Thoracic aorta (tissue), 2 donors: ENCODE measurements around the gene APEX2. TPM values are rescaled to one million over a fixed set of nuclear protein-coding genes. Genes with fewer than 3 reads are reported as not detected.
A peak's percentile ranks its signal among the peaks of the same experiment; 100 is the strongest.

Source experiments
- ATAC-seq: fragments of 150-250 bp; one replicate; pipeline ENCODE4 v1.8.0; 2017; ENCODE audit warnings: low read depth; ENCODE audit not compliant: insufficient number of reproducible peaks, low FRiP score
- DNase-seq: peaks from one replicate; pipeline ENCODE4 v3.0.0-alpha.2; 2020; ENCODE audit warnings: low spot score
- H3K27ac ChIP-seq, 2 donors: fragments of 200-600 bp; sonication (generic); 1 replicate in 1 of 2; 2 replicates in 1 of 2; pipeline ENCODE4 v1.5.1; 2016; ENCODE audit warnings: mild to moderate bottlenecking in 2 of 2, moderate library complexity in 2 of 2
- H3K27me3 ChIP-seq: fragments of 200-600 bp; sonication (generic); replicated peaks from 2 replicates; pipeline ENCODE4 v1.6.0; 2016; ENCODE audit warnings: mild to moderate bottlenecking; ENCODE audit not compliant: insufficient read depth
- H3K36me3 ChIP-seq: fragments of 200-600 bp; sonication (generic); one replicate; pipeline ENCODE4 v1.5.1; 2016
- H3K4me1 ChIP-seq, 2 donors: fragments of 200-600 bp; sonication (generic); 1 replicate in 1 of 2; 2 replicates in 1 of 2; pipeline versions ENCODE4 v1.5.1 to v1.6.0; 2016; ENCODE audit warnings: low read depth in 2 of 2, mild to moderate bottlenecking in 1 of 2; ENCODE audit not compliant: control insufficient read depth in 1 of 2
- H3K4me3 ChIP-seq: fragments of 200-600 bp; sonication (generic); 2 replicates; pipeline ENCODE4 v1.5.1; 2016; ENCODE audit warnings: mild to moderate bottlenecking
- H3K9me3 ChIP-seq: fragments of 200-600 bp; sonication (generic); 2 replicates; pipeline ENCODE4 v1.5.1; 2016
- total RNA-seq, 2 donors: library from RNA; depleted of rRNA; stranded (reverse); fragments of >200 nt; gene quantifications; one replicate each; pipeline versions ENCODE4 v1.1.0 to v1.2.3, GENCODE V29; 2016
- TF ChIP-seq, protein P1 (sequence below): fragments of 200-600 bp; sonication (generic); IDR thresholded peaks from one replicate; pipeline ENCODE4 v1.5.1; 2019; ENCODE audit warnings: antibody characterized with exemption

APEX2 gene
- total RNA-seq, 2 donors from 2014 or later, result 6.8 to 9.6 TPM

DNA sequence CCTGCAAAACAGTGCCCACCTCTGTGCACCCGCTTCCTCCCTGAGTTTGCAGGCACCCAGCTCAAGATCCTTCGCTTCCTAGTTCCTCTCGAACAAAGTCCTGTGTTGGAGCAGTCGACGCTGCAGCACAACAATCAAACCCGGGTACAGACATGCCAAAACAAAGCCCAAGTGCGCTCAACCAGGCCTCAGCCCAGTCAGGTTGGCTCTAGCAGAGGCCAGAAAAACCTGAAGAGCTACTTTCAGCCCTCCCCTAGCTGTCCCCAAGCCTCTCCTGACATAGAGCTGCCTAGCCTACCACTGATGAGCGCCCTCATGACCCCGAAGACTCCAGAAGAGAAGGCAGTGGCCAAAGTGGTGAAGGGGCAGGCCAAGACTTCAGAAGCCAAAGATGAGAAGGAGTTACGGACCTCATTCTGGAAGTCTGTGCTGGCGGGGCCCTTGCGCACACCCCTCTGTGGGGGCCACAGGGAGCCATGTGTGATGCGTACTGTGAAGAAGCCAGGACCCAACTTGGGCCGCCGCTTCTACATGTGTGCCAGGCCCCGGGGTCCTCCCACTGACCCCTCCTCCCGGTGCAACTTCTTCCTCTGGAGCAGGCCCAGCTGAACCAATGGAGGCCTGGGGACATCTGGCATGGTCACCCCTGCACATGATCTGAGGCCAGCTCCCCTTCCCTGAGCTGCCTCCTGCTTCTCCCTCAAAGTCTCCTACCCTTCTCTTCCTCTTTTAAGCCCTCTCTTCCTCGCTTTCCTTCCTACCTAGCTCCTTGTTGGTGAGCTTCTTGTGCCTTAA, 6.9 kb downstream of the APEX2 start:
- TF ChIP-seq, protein P1, sequence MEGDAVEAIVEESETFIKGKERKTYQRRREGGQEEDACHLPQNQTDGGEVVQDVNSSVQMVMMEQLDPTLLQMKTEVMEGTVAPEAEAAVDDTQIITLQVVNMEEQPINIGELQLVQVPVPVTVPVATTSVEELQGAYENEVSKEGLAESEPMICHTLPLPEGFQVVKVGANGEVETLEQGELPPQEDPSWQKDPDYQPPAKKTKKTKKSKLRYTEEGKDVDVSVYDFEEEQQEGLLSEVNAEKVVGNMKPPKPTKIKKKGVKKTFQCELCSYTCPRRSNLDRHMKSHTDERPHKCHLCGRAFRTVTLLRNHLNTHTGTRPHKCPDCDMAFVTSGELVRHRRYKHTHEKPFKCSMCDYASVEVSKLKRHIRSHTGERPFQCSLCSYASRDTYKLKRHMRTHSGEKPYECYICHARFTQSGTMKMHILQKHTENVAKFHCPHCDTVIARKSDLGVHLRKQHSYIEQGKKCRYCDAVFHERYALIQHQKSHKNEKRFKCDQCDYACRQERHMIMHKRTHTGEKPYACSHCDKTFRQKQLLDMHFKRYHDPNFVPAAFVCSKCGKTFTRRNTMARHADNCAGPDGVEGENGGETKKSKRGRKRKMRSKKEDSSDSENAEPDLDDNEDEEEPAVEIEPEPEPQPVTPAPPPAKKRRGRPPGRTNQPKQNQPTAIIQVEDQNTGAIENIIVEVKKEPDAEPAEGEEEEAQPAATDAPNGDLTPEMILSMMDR, result no peak
- peaks cover 4% of the 10 kb centered on the region for H3K36me3 ChIP-seq
- ATAC-seq (no peak), DNase-seq (no peak)
- no peaks in the 10 kb centered on the region for H3K27me3 ChIP-seq
- no peak overlapping the region for H3K4me3 ChIP-seq
- no peaks in the 10 kb centered on the region for H3K9me3 ChIP-seq
- H3K4me1 ChIP-seq, result peaks cover 11 to 14% of the 10 kb centered on the region in 2 donors
- H3K27ac ChIP-seq, result peak overlapping the region in 1 of 2 donors; percentile 63

DNA sequence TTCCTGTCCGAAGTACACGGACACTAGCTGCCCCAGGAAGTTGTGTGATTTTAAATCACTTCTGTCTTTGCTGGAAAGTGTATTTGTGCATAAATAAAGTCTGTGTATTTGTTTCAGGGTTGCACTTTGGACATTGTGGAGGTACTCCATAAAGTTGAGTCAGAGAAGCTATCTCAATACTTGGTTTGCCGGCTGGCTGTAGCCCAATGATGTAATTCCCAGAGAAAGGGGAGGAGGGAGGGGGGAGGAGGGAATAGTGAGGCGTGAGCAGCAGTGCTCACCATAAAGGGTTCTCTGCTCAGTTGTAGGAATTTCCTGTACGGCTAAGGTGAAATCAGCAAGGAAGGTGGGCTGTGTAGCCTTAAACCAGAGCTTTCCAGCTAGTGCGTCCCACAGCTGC, 7.5 kb downstream of the APEX2 start:
- ATAC-seq (peak; percentile 82), DNase-seq (no peak)
- TF ChIP-seq, protein P1, result no peak

DNA sequence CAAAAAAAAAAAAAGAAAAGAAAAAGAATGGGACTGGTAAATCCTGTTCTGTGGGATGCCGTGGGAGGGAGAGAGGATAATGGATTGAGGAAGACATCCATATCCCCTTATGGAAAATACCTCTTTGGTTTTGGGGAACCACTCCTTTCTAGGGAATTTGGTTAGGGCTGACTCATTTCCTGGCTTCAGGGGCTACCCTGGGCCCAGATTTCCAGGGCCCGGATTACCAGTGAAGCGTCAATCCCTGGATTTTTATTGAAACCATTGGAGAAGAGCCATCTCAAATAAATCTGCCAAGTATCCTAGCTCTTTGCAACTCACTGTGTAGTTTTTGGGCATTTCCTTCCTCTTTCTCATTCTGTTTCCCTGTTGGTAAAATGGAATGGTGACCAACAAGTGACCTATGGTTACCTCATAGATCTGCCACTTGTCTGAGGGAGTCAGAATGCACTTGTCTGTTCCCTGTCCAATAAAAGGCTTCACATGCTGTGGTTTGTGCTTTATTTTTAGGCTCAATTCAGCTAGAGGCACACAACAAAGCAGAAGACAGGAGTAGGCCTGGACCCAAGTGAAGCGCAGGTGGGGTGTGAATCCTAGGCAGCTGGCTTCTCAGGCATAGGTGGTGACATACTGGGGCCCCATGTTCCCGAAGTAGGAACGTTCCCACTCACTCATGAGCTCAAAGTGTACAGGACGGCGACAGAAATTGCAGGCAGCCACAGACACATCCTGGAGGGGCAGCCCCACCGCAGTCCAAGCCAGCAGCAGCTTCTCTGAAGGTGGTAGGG, 8.6 kb downstream of the APEX2 start:
- Histone ChIP-seq H3K36me3 (peaks cover 3% of the 10 kb centered on the region), H3K4me3 (no peak overlapping the region), H3K27ac (peak overlapping the region in 1 of 2 donors; percentile 63), H3K27me3 (no peaks in the 10 kb centered on the region), H3K4me1 (peaks cover 11 to 14% of the 10 kb centered on the region in 2 donors), H3K9me3 (no peaks in the 10 kb centered on the region)
- no peak for DNase-seq
- peak; percentile 59 for ATAC-seq
- TF ChIP-seq, protein P1, result no peak

More for the DNA sequence above, 7.5 kb downstream of the APEX2 start:
- H3K9me3 ChIP-seq, result no peaks in the 10 kb centered on the region
- H3K4me1 ChIP-seq, result peaks cover 11 to 14% of the 10 kb centered on the region in 2 donors
- peak overlapping the region in 1 of 2 donors; percentile 63 for H3K27ac ChIP-seq
- H3K4me3 ChIP-seq, result no peak overlapping the region
- peaks cover 4% of the 10 kb centered on the region for H3K36me3 ChIP-seq
- H3K27me3 ChIP-seq, result no peaks in the 10 kb centered on the region

DNA sequence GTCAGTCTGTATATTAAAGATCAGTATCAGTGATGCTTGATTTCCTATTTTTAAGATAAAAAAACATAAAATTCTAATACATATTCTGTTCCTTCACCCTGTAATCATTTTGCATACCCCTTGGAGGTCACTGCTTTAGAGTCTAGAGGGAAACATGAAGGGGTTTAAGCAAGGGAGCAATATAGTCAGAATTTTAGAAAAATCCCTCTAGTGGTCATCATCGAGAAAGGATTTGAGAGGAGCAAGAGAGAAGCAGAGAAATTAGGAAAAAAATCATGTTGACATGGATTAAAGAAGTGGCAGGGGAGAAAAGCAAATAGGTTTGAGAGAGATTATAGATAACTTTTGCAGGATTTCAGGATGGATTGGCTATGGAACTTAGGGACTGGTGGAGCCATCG, 11.1 kb downstream of the APEX2 start:
- H3K4me3 ChIP-seq, result no peak overlapping the region
- DNase-seq, result no peak
- no peaks in the 10 kb centered on the region for H3K9me3 ChIP-seq
- ATAC-seq, result no peak
- peaks cover 11 to 14% of the 10 kb centered on the region in 2 donors for H3K4me1 ChIP-seq
- no peaks in the 10 kb centered on the region for H3K36me3 ChIP-seq
- TF ChIP-seq, protein P1, result no peak
- H3K27me3 ChIP-seq, result no peaks in the 10 kb centered on the region
- H3K27ac ChIP-seq, result no peak overlapping the region

DNA sequence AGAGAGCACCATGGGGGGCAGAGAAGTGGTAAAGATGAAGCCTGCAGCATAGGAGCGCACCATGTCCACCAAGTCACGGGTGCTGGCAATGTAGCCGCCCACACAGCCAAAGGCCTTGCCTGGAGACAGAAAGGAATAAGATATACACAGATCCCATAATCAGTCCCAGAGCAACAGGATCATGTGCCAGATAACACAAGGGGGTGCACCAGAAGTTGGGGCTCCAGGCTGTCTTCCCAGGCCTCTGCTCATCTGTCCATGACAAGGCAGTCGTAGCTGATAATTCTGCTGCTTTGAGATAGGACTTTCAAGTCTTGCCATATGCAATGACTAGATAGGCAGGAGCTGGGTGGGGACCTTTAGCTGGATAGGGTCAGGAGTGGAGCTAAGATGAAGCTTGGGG, 14.7 kb downstream of the APEX2 start:
- no peak overlapping the region for H3K27ac ChIP-seq
- H3K4me1 ChIP-seq, result no peaks in the 10 kb centered on the region
- DNase-seq (no peak), ATAC-seq (no peak)
- no peak overlapping the region for H3K4me3 ChIP-seq
- no peaks in the 10 kb centered on the region for H3K27me3 ChIP-seq
- no peaks in the 10 kb centered on the region for H3K36me3 ChIP-seq
- TF ChIP-seq, protein P1, result no peak
- no peaks in the 10 kb centered on the region for H3K9me3 ChIP-seq
